GM18499 (cell line): ENCODE measurements around the gene DENND5B.
"Not testable (repeated sequence)": the region's sequence is repeated elsewhere in the genome, so short reads cannot be mapped to it uniquely, and the experiment has no call there.

Experiments used
- ATAC-seq: cut with Tn5 transposase; IDR thresholded peaks from one replicate; pipeline ENCODE4 v1.9.1; 2021; ENCODE audit warnings: moderate number of reproducible peaks; ENCODE audit not compliant: insufficient read depth, unreplicated experiment

Gene DENND5B

GRCh38 chr12:31594681-31595080, 3.7 kb upstream of the DENND5B start:
- no peak for ATAC-seq

- ATAC-seq, result no peak
Observed at GRCh38 chr12:31591380-31591901, 505 bp upstream of the DENND5B start.

GRCh38 chr12:31589904-31590641, 863 bp downstream of the DENND5B start:
- no peak for ATAC-seq

- no peak for ATAC-seq
Observed at GRCh38 chr12:31589598-31589903, 1.4 kb downstream of the DENND5B start.

- no peak for ATAC-seq
Observed at GRCh38 chr12:31588976-31589375, 2.0 kb downstream of the DENND5B start.

- no peak for ATAC-seq
Observed at GRCh38 chr12:31586728-31587127, 4.2 kb downstream of the DENND5B start.

- ATAC-seq, result no peak
Observed at GRCh38 chr12:31585895-31586294, 5.0 kb downstream of the DENND5B start.

GRCh38 chr12:31585271-31585670, 5.7 kb downstream of the DENND5B start:
- ATAC-seq, result no peak

GRCh38 chr12:31584782-31585181, 6.2 kb downstream of the DENND5B start:
- no peak for ATAC-seq

GRCh38 chr12:31583878-31584277, 7.1 kb downstream of the DENND5B start:
- no peak for ATAC-seq

- no peak for ATAC-seq
Observed at GRCh38 chr12:31582155-31582554, 8.8 kb downstream of the DENND5B start.

GRCh38 chr12:31578632-31579031, 12.3 kb downstream of the DENND5B start:
- no peak for ATAC-seq

GRCh38 chr12:31574803-31575575, 15.9 kb downstream of the DENND5B start:
- no peak for ATAC-seq

GRCh38 chr12:31574367-31574766, 16.6 kb downstream of the DENND5B start:
- ATAC-seq, result not testable (repeated sequence)

GRCh38 chr12:31572900-31573600, 17.9 kb downstream of the DENND5B start:
- ATAC-seq, result no peak

GRCh38 chr12:31570880-31571279, 20.1 kb downstream of the DENND5B start:
- no peak for ATAC-seq

- not testable (repeated sequence) for ATAC-seq
Observed at GRCh38 chr12:31569517-31569916, 21.4 kb downstream of the DENND5B start.

GRCh38 chr12:31568498-31568897, 22.4 kb downstream of the DENND5B start:
- ATAC-seq, result no peak

- ATAC-seq, result no peak
Observed at GRCh38 chr12:31567029-31567428, 23.9 kb downstream of the DENND5B start.

GRCh38 chr12:31566547-31566946, 24.4 kb downstream of the DENND5B start:
- no peak for ATAC-seq
